BLaER1 (cell line): ENCODE results near the gene MAN1C1.

Source experiments
- H3K27ac ChIP-seq: shearing (Covaris generic); formaldehyde crosslinking; 2 replicates; pipeline ENCODE4 v1.8.1; 2022
- H3K27me3 ChIP-seq: shearing (Covaris generic); formaldehyde crosslinking; 2 replicates; pipeline ENCODE4 v1.8.1; 2022
- H3K36me3 ChIP-seq: shearing (Covaris generic); formaldehyde crosslinking; 2 replicates; pipeline ENCODE4 v1.8.1; 2022
- H3K4me1 ChIP-seq: shearing (Covaris generic); formaldehyde crosslinking; 2 replicates; pipeline ENCODE4 v1.8.1; 2022
- H3K4me2 ChIP-seq: shearing (Covaris generic); formaldehyde crosslinking; 2 replicates; pipeline ENCODE4 v1.8.1; 2022
- H3K4me3 ChIP-seq: shearing (Covaris generic); formaldehyde crosslinking; 2 replicates; pipeline ENCODE4 v1.8.1; 2022
- H3K9ac ChIP-seq: shearing (Covaris generic); formaldehyde crosslinking; 2 replicates; pipeline ENCODE4 v1.8.1; 2022
- H3K9me3 ChIP-seq: shearing (Covaris generic); formaldehyde crosslinking; 2 replicates; pipeline ENCODE4 v1.8.1; 2022
- H4K20me1 ChIP-seq: shearing (Covaris generic); formaldehyde crosslinking; 2 replicates; pipeline ENCODE4 v1.8.1; 2022
- Cebpa-rat ChIP-seq: shearing (Covaris generic); IDR thresholded peaks from 2 replicates; pipeline ENCODE4 v1.8.1; 2022

Gene MAN1C1

DNA sequence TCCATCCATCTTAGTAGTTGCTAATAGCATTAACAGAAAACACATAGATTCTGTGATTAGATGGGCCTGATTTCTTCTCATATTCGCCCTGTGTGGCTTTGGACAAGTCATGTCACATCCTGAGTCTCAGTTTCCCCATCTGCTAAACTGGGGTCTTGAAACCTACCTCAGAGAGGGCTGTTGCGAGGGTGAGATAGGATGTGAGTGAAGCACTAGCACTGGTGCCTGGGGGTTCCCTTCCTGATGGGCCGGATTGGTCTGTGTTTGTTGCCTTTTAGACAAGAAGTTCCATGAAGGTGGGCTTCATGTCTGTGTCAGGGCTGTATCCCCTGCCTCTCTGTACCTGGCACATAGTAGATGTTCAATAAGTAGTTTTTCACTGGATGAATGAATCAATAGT lies 3.5 kb upstream of the MAN1C1 start:
- no peak for TF ChIP-seq Cebpa-rat
- H3K4me2 ChIP-seq, result no peak overlapping the region
- H3K9me3 ChIP-seq, result no peaks in the 10 kb centered on the region
- H3K4me3 ChIP-seq, result no peak overlapping the region
- peaks cover 7% of the 10 kb centered on the region; the same call in 1 of the 2 replicates for H4K20me1 ChIP-seq
- peaks cover 13% of the 10 kb centered on the region for H3K27me3 ChIP-seq
- H3K27ac ChIP-seq, result no peak overlapping the region
- no peak overlapping the region for H3K9ac ChIP-seq
- no peaks in the 10 kb centered on the region for H3K36me3 ChIP-seq
- peaks cover 52% of the 10 kb centered on the region for H3K4me1 ChIP-seq

DNA sequence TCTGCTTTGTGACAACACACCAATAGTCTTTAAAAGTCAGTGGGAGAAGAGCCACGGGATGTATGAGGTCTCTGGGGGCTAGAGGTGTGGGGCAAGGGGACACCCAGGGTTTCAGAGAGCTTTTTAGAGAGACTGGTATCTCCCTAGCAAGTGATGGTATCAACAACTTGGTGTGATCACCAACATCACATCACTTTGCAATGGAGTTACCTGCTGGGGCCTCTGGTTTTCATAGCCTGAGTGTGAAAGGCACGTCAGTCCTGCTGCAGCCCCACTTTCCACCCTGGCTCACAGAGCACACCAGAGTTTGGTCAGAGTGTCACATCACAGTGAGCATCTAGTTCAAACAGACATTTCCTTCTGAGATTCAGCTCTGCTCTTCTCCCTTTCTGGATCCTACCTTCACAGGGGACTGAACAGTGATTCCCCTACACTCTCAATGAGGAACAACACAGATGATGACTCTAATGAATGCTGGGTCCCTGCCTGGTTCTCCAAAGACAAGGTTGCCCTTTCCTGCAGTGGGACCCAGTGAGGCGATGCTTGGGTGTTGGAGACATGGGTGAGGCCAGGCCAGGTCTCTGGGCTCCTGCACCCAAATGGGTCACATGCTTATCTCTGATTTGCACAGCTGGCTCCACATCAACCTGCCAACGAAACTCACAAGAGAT lies 2.0 kb upstream of the MAN1C1 start:
- no peak for TF ChIP-seq Cebpa-rat
- no peak overlapping the region for H3K27ac ChIP-seq
- H4K20me1 ChIP-seq, result peaks cover 13% of the 10 kb centered on the region; the same call in 1 of the 2 replicates
- peaks cover 49% of the 10 kb centered on the region for H3K4me1 ChIP-seq
- H3K36me3 ChIP-seq, result no peaks in the 10 kb centered on the region
- no peak overlapping the region for H3K9ac ChIP-seq
- peak overlapping the region; percentile 100 for H3K4me2 ChIP-seq
- H3K4me3 ChIP-seq, result no peak overlapping the region
- H3K9me3 ChIP-seq, result no peaks in the 10 kb centered on the region
- H3K27me3 ChIP-seq, result peaks cover 25% of the 10 kb centered on the region

DNA sequence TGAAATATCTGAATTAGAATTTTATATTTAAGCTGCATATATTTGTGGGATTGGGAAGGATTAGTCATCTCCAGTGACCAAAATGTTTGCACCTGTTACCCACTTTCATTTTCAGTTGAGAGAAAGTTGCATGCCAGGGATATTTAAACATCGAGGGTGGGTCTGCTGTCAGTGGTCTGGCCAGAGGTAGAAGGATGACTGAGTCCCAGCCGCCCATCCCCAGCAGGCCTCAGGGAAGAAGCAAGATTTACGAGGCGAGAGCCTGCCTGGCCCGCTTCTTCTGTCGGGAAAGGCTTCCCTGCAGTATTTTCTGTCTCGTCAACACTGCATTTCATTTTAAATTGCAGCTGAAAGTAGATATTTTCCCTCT lies 1.4 kb upstream of the MAN1C1 start:
- Histone ChIP-seq H4K20me1 (peaks cover 13% of the 10 kb centered on the region; the same call in 1 of the 2 replicates), H3K9ac (no peak overlapping the region), H3K4me3 (no peak overlapping the region), H3K36me3 (no peaks in the 10 kb centered on the region), H3K27ac (no peak overlapping the region), H3K9me3 (no peaks in the 10 kb centered on the region), H3K4me1 (peaks cover 49% of the 10 kb centered on the region), H3K27me3 (peaks cover 27% of the 10 kb centered on the region), H3K4me2 (peak overlapping the region; percentile 100)
- TF ChIP-seq Cebpa-rat, result no peak

DNA sequence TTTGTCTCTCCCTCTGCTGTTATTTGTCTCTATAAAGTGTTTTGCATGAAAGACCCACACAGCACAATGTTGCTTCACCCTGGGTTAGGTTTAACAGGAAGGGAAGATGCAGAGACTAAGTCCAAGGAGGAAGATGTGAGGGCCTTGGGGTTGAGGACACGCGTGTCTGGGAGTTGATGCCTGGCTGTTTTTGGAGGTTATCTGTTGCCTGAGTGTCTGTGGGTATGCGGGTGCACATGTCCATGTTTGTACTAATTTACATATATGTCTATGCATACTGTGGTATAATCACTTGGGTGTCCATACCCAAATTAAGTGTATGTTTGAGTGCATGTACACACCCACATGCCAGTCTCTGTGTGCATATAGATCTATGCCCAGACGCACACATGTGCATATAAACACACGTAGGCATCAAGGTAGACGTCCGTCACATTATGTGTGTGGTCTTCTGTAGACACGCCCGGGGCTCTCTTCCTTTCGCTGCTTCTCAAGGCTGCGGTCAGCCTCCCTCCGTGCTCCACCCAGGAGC lies 962 bp upstream of the MAN1C1 start:
- H3K9ac ChIP-seq, result peak overlapping the region; percentile 49; the same call in 1 of the 2 replicates

DNA sequence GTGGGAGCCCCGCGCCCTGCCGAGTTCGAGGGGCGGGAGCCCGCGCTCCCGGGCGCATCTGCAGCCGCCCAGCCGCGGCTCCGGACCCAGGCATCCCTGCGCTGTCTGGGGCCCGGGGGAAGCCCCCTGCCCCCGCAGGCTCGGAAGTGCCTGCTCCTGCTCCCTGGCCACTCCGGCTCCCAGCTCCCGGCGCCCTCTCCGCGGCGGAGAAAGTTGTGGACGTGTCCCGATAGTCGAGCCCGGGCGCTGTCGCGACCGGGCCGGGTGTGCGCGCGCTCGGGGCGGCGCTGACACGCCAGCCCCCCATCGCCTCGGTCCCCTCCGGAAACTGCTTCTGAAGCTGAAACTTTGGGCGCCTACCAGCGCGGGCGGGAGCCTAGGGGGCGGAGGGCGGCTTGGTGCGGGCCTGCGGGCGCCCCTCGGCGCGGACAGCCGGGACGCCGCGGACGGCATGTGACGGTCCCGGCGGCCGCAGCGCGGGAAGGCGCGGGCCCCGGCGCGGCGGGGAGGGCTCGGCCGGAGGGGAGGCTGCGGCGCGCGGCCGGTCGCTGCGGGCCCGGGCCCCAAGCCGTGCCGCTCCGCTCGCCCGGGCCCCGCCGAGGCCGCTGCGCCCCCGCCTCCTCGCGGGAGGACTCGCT lies 515 bp downstream of the MAN1C1 start:
- peak overlapping the region; percentile 78 for H3K9ac ChIP-seq
- H3K36me3 ChIP-seq, result no peaks in the 10 kb centered on the region
- H3K27ac ChIP-seq, result peak overlapping the region; percentile 32; the same call in 1 of the 2 replicates
- H3K4me1 ChIP-seq, result peaks cover 45% of the 10 kb centered on the region
- no peak for TF ChIP-seq Cebpa-rat
- H3K9me3 ChIP-seq, result no peaks in the 10 kb centered on the region
- H3K4me2 ChIP-seq, result peak overlapping the region; percentile 100
- peaks cover 13% of the 10 kb centered on the region; the same call in 1 of the 2 replicates for H4K20me1 ChIP-seq
- peak overlapping the region; percentile 81 for H3K4me3 ChIP-seq
- H3K27me3 ChIP-seq, result peaks cover 29% of the 10 kb centered on the region

More for the DNA sequence above, 962 bp upstream of the MAN1C1 start:
- H4K20me1 ChIP-seq, result peaks cover 13% of the 10 kb centered on the region; the same call in 1 of the 2 replicates
- peaks cover 29% of the 10 kb centered on the region for H3K27me3 ChIP-seq
- peak overlapping the region; percentile 100 for H3K4me2 ChIP-seq
- H3K27ac ChIP-seq, result no peak overlapping the region
- H3K36me3 ChIP-seq, result no peaks in the 10 kb centered on the region
- no peaks in the 10 kb centered on the region for H3K9me3 ChIP-seq
- peaks cover 49% of the 10 kb centered on the region for H3K4me1 ChIP-seq
- no peak for TF ChIP-seq Cebpa-rat
- peak overlapping the region; percentile 81 for H3K4me3 ChIP-seq

DNA sequence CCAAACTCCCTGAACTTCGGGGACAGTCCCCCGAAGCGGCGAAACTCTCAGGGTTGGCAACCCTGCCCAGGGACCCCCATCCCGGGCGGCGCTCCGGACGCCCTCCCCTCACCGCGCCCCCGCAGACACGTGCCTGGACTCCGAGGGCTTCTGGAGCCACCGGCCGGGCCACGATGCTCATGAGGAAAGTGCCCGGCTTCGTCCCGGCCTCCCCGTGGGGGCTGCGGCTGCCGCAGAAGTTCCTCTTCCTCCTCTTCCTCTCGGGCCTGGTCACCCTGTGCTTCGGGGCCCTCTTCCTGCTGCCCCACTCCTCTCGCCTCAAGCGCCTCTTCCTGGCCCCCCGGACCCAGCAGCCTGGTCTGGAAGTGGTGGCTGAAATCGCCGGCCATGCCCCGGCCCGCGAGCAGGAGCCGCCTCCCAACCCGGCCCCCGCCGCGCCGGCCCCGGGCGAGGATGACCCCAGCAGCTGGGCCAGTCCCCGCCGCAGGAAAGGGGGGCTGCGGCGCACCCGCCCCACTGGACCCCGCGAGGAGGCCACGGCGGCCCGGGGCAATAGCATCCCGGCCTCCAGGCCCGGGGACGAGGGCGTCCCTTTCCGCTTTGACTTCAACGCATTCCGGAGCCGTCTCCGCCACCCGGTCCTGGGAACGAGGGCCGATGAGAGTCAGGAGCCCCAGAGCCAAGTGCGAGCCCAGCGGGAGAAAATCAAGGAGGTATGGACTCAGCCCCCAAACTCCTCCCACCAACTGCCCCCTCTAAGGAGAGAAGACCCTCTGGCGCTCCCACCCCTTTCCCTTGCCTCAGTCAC lies 1.2 kb downstream of the MAN1C1 start:
- Histone ChIP-seq H3K4me1 (peaks cover 45% of the 10 kb centered on the region), H3K27me3 (peaks cover 29% of the 10 kb centered on the region), H3K9me3 (no peaks in the 10 kb centered on the region), H4K20me1 (peaks cover 13% of the 10 kb centered on the region; the same call in 1 of the 2 replicates), H3K4me3 (peak overlapping the region; percentile 81), H3K27ac (peak overlapping the region; percentile 32; the same call in 1 of the 2 replicates), H3K9ac (peak overlapping the region; percentile 78), H3K36me3 (no peaks in the 10 kb centered on the region), H3K4me2 (peak overlapping the region; percentile 100)
- no peak for TF ChIP-seq Cebpa-rat

DNA sequence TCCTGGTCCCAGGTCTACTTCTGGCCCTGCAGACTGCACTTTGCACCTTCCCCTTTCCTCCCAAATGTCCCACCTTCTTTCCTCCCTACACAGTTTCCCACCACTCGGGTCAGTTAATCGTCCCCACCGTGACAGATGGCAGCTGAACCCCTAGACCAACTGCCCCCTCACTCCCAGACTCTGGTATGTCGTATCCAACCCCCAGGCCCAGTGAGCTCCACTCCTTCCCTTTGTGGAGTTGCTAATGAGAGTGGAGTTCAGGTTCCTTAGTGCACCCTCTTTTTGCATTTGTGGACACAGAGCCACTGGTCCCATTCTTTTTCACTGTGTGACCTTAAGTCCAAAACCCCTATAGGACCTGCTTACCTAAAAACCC lies 1.8 kb downstream of the MAN1C1 start:
- H3K27me3 ChIP-seq, result peaks cover 29% of the 10 kb centered on the region
- peaks cover 45% of the 10 kb centered on the region for H3K4me1 ChIP-seq
- H3K27ac ChIP-seq, result no peak overlapping the region
- no peaks in the 10 kb centered on the region for H3K36me3 ChIP-seq
- peaks cover 13% of the 10 kb centered on the region; the same call in 1 of the 2 replicates for H4K20me1 ChIP-seq
- TF ChIP-seq Cebpa-rat, result no peak
- peak overlapping the region; percentile 100 for H3K4me2 ChIP-seq
- H3K9me3 ChIP-seq, result no peaks in the 10 kb centered on the region
- H3K9ac ChIP-seq, result no peak overlapping the region
- H3K4me3 ChIP-seq, result peak overlapping the region; percentile 81; the same call in 1 of the 2 replicates

DNA sequence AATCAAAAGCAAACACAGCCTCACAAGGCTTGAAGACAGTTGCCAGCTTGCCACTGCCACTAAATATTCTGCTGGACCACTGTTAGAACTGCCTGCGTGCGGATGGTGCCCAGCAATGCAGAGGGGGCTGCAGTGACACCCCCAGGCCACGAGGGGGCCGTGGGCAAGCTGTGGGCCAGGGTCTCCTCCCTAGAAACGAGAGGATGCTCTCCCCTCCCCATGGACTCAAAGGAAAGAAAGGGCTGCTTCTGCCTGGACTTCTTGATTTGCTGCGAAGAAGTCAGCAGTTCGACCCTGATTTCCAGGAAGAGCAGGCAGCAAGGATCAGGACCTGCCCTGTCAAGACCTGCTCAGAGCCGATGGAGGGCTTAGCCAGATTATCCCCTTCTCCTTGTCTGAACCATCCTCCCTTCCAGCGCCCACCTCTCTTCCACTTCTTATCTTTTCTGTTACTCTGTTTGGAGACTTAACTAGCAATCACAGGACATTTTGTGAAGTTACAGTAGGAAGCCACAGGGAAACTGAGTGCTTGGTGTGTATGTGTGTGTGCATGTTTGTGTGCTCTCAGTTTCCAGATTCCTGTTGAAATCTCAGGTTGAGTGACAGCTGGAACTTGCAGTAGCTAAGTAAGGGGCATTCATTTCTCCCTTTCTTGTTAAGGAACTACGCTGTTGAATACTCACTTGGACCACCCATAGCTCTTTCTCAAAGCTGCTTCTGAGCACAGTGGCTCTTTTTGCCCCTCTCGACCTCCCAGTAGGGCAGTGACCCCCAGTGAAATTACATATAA lies 2.7 kb downstream of the MAN1C1 start:
- peaks cover 13% of the 10 kb centered on the region; the same call in 1 of the 2 replicates for H4K20me1 ChIP-seq
- H3K36me3 ChIP-seq, result no peaks in the 10 kb centered on the region
- H3K27me3 ChIP-seq, result peaks cover 29% of the 10 kb centered on the region
- no peak overlapping the region for H3K4me2 ChIP-seq
- no peak overlapping the region for H3K27ac ChIP-seq
- peaks cover 53% of the 10 kb centered on the region for H3K4me1 ChIP-seq
- H3K9ac ChIP-seq, result no peak overlapping the region
- H3K9me3 ChIP-seq, result no peaks in the 10 kb centered on the region
- no peak for TF ChIP-seq Cebpa-rat
- H3K4me3 ChIP-seq, result no peak overlapping the region

DNA sequence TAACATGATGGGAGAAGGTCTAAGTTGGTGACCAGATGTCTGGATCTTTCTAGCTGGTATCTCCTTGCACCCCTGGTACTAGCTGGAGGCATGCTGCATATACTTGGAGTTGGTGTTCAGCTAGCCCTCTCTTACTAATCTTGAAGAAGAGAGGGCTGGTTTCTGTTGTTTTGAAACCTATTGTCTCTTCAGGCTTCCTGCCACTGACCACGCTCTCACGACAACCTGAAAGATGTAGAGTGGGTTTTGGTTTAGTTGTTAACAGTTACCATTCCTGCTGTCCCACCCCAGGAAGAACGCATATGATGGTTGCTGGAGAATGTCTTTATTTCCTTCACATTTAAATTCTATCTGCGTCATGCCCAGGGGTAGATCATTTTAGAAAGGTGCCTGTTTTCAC lies 3.6 kb downstream of the MAN1C1 start:
- no peak overlapping the region for H3K9ac ChIP-seq
- H3K36me3 ChIP-seq, result no peaks in the 10 kb centered on the region
- H3K9me3 ChIP-seq, result no peaks in the 10 kb centered on the region
- no peak overlapping the region for H3K4me3 ChIP-seq
- H3K4me2 ChIP-seq, result no peak overlapping the region
- H3K27me3 ChIP-seq, result peaks cover 29% of the 10 kb centered on the region
- TF ChIP-seq Cebpa-rat, result no peak
- H4K20me1 ChIP-seq, result peaks cover 13% of the 10 kb centered on the region; the same call in 1 of the 2 replicates
- H3K4me1 ChIP-seq, result peaks cover 47% of the 10 kb centered on the region
- H3K27ac ChIP-seq, result no peak overlapping the region
